ENCODE data around the gene ADAMTS17.

ADAMTS17 gene

DNA sequence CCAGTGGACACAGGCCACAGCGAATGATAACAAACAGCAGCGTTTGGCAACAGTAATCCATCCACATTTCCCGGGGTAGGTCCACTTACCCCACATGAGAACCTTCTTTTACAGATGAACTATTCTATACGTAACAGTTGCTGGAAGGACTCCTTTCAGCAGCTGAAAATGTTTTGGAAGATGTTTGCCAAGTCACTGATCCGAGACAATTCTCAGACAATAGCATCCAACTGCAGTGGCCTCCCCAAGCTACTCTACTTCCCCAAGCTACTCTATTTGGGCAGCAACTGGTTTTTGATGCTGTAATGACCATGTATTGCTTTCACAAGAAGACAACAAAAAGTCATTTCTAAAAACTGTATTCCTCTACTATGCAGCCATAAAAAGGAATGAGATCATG lies 87.5 kb downstream of the ADAMTS17 start:
- Histone ChIP-seq H3K4me3 (ENCODE audit: low read depth in 1 of 2, low read length in 2 of 2) (no peak overlapping the region), H3K27me3 (ENCODE audit: control insufficient read depth in 1 of 2, insufficient read depth in 2 of 2, low read length in 2 of 2) (no peaks in the 10 kb centered on the region), H3K27ac (ENCODE audit: low read depth, low read length) (no peak overlapping the region), H3K4me1 (ENCODE audit: insufficient read depth, low read length) (no peaks in the 10 kb centered on the region), H3K9ac (ENCODE audit: low read length) (no peak overlapping the region), H3K9me3 (ENCODE audit: low read length) (no peaks in the 10 kb centered on the region), H3K36me3 (ENCODE audit: insufficient read depth, low read length) (no peaks in the 10 kb centered on the region)

DNA sequence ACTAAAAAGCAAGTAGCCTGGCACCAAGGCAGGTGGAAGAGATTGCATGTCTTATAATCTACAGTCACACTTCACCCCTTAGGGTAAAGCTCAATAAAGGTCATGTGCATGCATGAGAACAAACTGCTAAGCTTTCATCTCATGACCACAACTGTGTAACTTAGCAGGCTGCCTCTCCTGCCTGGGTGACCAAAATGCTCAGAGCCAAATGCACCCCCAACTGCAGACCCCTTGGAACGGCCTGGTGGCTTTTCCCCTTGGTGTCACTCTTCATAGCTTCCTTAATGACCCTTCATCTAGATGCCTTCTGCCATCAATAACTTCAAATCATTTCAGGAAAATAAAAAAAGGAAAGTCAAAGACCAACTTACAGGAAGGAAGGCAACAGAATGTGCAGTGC lies 88.1 kb downstream of the ADAMTS17 start:
- Histone ChIP-seq H3K4me1 (ENCODE audit: insufficient read depth, low read length) (no peaks in the 10 kb centered on the region), H3K9ac (ENCODE audit: low read length) (no peak overlapping the region), H3K36me3 (ENCODE audit: insufficient read depth, low read length) (no peaks in the 10 kb centered on the region), H3K27me3 (ENCODE audit: control insufficient read depth in 1 of 2, insufficient read depth in 2 of 2, low read length in 2 of 2) (no peaks in the 10 kb centered on the region), H3K9me3 (ENCODE audit: low read length) (no peaks in the 10 kb centered on the region), H3K4me3 (ENCODE audit: low read depth in 1 of 2, low read length in 2 of 2) (no peak overlapping the region), H3K27ac (ENCODE audit: low read depth, low read length) (no peak overlapping the region)

DNA sequence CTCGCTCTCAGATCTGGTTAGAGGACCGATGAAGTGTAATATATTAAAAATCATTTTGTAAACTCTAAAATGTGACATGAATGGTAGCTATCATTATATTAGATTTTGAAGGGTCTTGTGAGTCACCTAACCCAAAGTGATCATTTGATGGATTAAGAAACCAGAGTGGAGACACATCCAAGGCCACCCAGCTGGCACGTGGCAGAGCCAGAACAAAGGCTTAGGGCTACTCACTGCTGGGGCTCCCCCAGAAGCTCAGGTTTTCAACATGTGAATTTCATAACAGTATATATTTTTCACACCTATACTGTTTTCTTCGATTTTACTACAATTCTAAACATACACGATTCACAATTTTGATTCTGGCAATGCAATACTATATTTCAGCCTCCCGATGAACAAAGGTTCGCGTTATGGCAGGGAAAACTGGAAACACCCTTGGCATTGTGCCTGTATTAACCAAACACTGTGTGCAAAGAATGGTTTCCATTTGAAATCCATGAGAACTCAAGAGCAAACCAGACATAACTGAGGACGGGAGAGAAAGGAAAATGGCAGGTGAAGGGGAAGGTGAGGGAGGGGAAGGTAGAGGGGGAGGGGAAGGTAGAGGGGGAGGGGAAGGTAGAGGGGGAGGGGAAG lies 88.9 kb downstream of the ADAMTS17 start:
- H3K9me3 ChIP-seq (ENCODE audit: low read length): no peaks in the 10 kb centered on the region
- H3K36me3 ChIP-seq (ENCODE audit: insufficient read depth, low read length): no peaks in the 10 kb centered on the region
- no peaks in the 10 kb centered on the region for H3K4me1 ChIP-seq (ENCODE audit: insufficient read depth, low read length)
- no peaks in the 10 kb centered on the region for H3K27me3 ChIP-seq (ENCODE audit: control insufficient read depth in 1 of 2, insufficient read depth in 2 of 2, low read length in 2 of 2)
- H3K9ac ChIP-seq (ENCODE audit: low read length): no peak overlapping the region
- H3K27ac ChIP-seq (ENCODE audit: low read depth, low read length): no peak overlapping the region
- no peak overlapping the region for H3K4me3 ChIP-seq (ENCODE audit: low read depth in 1 of 2, low read length in 2 of 2)

DNA sequence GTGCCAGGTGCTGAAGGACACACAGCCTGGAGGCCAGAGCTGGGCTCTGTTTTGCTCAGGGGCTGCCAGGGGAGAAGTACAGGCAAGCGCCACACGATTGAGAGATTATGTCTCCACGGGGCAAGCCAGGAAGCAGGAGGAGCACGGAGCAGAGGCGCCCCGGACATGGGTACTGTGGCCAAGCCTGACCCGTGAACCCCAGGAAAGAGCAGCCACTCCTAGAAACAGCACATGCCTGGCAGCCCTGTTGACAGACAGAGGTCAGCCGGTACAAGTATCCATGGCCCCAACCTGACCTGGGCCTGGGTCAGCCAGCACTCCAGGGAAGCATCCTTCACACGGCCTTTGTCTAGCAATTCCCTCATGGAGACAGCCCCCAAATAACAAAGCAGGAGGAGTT lies 89.4 kb downstream of the ADAMTS17 start:
- no peak overlapping the region for H3K27ac ChIP-seq (ENCODE audit: low read depth, low read length)
- no peak overlapping the region for H3K9ac ChIP-seq (ENCODE audit: low read length)
- H3K4me1 ChIP-seq (ENCODE audit: insufficient read depth, low read length): no peaks in the 10 kb centered on the region
- H3K36me3 ChIP-seq (ENCODE audit: insufficient read depth, low read length): no peaks in the 10 kb centered on the region
- no peaks in the 10 kb centered on the region for H3K27me3 ChIP-seq (ENCODE audit: control insufficient read depth in 1 of 2, insufficient read depth in 2 of 2, low read length in 2 of 2)
- no peak overlapping the region for H3K4me3 ChIP-seq (ENCODE audit: low read depth in 1 of 2, low read length in 2 of 2)
- H3K9me3 ChIP-seq (ENCODE audit: low read length): no peaks in the 10 kb centered on the region

DNA sequence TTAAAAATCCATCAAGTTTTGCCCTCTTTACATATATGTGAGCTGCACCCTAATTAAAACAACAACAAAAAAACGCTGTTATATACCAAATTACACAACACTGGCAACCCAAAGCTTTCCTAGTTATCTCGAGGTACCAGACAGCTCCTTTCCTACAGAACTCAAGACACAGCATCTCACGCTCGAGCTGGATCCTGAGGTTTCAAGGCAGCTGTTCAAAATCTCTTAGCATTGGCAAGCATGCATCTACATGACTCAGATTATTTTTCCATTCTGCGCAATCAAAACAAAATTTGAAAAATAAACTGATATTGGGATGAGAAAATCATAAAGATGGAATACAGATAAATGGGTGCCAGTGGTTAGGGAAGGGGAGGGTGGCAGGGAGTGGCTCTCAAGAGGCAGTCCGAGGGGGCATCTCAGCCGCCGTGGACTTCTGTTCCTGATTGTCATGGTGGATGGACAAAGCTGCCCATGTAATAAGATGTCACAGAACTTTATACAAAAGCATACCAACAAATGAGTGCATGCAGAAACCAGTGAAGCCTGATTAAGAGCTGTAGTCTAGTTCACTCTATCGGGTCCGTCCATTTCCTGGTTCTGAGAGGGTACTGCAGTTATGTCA lies 91.5 kb downstream of the ADAMTS17 start:
- Histone ChIP-seq H3K27me3 (ENCODE audit: control insufficient read depth in 1 of 2, insufficient read depth in 2 of 2, low read length in 2 of 2) (no peaks in the 10 kb centered on the region), H3K27ac (ENCODE audit: low read depth, low read length) (no peak overlapping the region), H3K4me1 (ENCODE audit: insufficient read depth, low read length) (no peaks in the 10 kb centered on the region), H3K36me3 (ENCODE audit: insufficient read depth, low read length) (no peaks in the 10 kb centered on the region), H3K9me3 (ENCODE audit: low read length) (no peaks in the 10 kb centered on the region), H3K9ac (ENCODE audit: low read length) (no peak overlapping the region), H3K4me3 (ENCODE audit: low read depth in 1 of 2, low read length in 2 of 2) (no peak overlapping the region)

DNA sequence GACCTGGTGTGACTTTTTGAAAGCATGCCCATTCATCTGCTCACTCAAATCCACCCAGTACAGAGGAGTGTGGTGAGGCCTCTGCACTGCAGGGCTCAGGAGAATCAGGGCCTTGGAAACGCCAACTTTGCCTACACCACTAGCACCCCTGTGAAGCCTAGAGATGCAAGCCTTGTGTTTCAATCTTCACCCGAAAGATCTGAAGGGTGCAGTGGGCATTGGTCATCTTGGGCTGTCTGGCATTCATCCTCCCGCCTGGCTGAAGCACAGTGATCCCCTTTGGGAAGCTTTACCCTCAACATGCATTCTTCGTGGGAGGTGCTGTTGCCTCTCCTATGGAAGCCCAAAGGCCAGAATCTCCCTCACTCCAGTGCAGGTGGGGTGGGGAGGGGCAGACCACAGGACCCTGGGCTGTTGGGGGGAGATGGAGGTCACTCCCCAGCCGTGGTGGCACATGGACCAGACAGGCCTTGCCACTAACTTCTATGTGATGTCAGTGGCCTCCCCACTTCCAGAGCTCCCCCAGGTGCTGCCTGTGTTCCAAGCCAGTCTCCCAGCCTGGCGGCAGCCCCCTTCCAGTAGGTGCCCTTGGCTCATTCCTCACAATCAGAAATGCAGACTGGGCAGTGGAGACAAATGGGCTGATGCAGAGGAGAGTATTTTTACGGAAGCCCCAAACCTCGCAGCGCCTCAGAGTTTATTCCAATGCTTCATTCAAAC lies 92.5 kb downstream of the ADAMTS17 start:
- no peak overlapping the region for H3K27ac ChIP-seq (ENCODE audit: low read depth, low read length)
- H3K36me3 ChIP-seq (ENCODE audit: insufficient read depth, low read length): no peaks in the 10 kb centered on the region
- no peaks in the 10 kb centered on the region for H3K9me3 ChIP-seq (ENCODE audit: low read length)
- H3K4me1 ChIP-seq (ENCODE audit: insufficient read depth, low read length): no peaks in the 10 kb centered on the region
- no peaks in the 10 kb centered on the region for H3K27me3 ChIP-seq (ENCODE audit: control insufficient read depth in 1 of 2, insufficient read depth in 2 of 2, low read length in 2 of 2)
- no peak overlapping the region for H3K4me3 ChIP-seq (ENCODE audit: low read depth in 1 of 2, low read length in 2 of 2)
- H3K9ac ChIP-seq (ENCODE audit: low read length): no peak overlapping the region

DNA sequence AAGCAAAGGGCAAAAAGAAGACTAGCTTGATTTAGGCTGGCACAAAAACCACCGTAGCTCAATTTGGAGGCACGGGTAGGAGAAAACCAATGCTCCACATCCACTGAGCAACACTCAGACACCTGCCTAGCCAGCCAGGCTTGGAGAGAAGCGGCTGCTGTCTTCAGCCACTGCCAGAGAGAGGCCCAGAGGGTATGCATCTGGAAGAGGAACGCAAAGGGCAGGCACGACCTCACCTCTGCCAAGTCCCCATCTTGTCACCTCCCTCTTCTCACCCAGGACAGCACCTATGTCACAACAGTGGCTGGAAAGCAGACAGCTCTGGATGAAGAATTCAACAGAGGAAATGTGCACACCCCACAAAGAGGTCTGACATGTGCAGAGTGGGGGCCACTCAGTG lies 93.5 kb downstream of the ADAMTS17 start:
- Histone ChIP-seq H3K4me1 (ENCODE audit: insufficient read depth, low read length) (no peaks in the 10 kb centered on the region), H3K9ac (ENCODE audit: low read length) (no peak overlapping the region)

DNA sequence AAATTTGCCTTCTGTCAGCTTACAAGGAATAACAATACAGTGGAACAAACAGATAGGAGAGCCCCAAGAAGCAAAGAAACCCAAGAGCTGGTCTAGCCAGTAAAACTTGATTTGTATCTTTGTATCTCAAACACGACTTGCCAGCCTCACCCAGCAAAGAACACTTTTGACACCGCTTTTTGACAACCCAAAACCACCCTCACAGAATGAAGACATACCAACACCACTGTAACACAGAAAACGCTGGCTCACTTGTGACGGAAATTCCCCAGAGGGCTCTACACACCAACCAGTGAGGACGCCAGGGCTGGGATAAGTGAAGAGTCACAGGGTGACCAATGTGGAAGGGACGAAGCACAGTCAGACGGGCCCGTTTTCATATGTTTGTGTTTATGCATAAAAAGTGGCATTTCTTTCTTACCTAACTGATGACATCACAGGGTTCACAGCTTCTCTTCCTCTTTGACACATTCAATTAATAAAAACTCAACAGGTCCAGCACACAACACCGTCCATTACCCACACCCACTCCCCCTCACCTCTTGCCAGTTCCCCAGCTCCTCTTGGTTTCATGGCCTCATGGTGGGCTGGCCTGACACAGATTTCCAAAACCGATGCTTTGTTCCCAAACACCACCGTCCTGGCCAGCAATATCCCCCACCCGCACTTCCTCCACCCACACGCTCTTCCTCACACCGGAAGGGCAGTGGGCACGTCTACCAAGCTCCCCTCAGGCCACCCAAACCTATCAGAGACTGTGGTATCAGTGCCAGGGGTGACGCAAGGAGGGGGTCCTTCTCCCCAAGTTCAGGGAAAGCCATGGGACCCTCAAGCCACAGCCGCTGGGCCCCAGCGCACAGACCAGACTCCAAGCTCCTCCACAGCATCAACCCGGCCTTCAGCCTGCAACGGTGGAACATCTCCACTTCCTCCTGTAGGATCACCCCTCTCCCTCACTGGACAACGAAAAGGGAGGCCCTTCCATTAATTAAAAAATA lies 94.2 kb downstream of the ADAMTS17 start:
- no peaks in the 10 kb centered on the region for H3K36me3 ChIP-seq (ENCODE audit: insufficient read depth, low read length)
- no peaks in the 10 kb centered on the region for H3K4me1 ChIP-seq (ENCODE audit: insufficient read depth, low read length)
- no peak overlapping the region for H3K27ac ChIP-seq (ENCODE audit: low read depth, low read length)
- no peak overlapping the region for H3K9ac ChIP-seq (ENCODE audit: low read length)
- H3K9me3 ChIP-seq (ENCODE audit: low read length): no peaks in the 10 kb centered on the region
- H3K4me3 ChIP-seq (ENCODE audit: low read depth in 1 of 2, low read length in 2 of 2): no peak overlapping the region
- H3K27me3 ChIP-seq (ENCODE audit: control insufficient read depth in 1 of 2, insufficient read depth in 2 of 2, low read length in 2 of 2): no peaks in the 10 kb centered on the region

More for the DNA sequence above, 93.5 kb downstream of the ADAMTS17 start:
- Histone ChIP-seq H3K36me3 (ENCODE audit: insufficient read depth, low read length) (no peaks in the 10 kb centered on the region), H3K27ac (ENCODE audit: low read depth, low read length) (no peak overlapping the region), H3K27me3 (ENCODE audit: control insufficient read depth in 1 of 2, insufficient read depth in 2 of 2, low read length in 2 of 2) (no peaks in the 10 kb centered on the region), H3K9me3 (ENCODE audit: low read length) (no peaks in the 10 kb centered on the region), H3K4me3 (ENCODE audit: low read depth in 1 of 2, low read length in 2 of 2) (no peak overlapping the region)

DNA sequence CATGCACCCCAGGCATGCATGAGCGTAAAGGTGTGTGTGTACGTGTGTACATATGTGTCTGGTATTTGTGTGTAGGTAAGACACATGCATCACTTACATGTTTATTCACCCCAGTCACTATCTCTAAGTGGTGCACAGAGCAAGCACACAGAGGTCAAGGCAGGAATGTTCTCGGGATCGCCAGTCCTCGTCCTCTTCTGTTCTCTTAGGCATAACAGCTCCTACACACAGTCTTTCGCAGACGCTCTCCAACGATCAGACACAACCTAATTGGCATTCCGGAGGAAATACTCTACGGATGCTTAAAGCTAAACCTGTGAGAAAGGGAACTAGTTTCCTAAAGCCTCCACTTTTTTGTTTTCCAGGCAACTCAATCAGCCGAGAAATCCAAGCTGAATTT lies 95.9 kb downstream of the ADAMTS17 start:
- Histone ChIP-seq H3K27ac (ENCODE audit: low read depth, low read length) (no peak overlapping the region), H3K36me3 (ENCODE audit: insufficient read depth, low read length) (no peaks in the 10 kb centered on the region), H3K9me3 (ENCODE audit: low read length) (no peaks in the 10 kb centered on the region), H3K27me3 (ENCODE audit: control insufficient read depth in 1 of 2, insufficient read depth in 2 of 2, low read length in 2 of 2) (no peaks in the 10 kb centered on the region), H3K4me1 (ENCODE audit: insufficient read depth, low read length) (no peaks in the 10 kb centered on the region), H3K4me3 (ENCODE audit: low read depth in 1 of 2, low read length in 2 of 2) (no peak overlapping the region), H3K9ac (ENCODE audit: low read length) (no peak overlapping the region)

DNA sequence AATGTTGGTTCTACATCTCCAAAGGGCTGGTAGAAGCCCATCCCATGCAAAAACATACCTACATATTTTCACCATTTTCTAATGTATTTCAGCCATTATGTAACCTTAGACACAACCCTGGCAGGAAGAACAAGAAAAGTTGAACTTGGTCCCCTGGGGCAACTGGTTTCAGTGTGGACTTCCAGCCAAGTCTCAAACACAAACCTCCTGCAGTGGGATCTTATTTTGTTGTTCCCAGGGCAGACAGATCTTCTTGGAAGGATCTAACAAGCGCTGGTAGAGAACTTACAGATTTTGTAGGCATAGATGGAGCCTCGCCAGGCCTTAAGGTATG lies 96.3 kb downstream of the ADAMTS17 start:
- H3K27me3 ChIP-seq (ENCODE audit: control insufficient read depth in 1 of 2, insufficient read depth in 2 of 2, low read length in 2 of 2): no peaks in the 10 kb centered on the region
- H3K27ac ChIP-seq (ENCODE audit: low read depth, low read length): no peak overlapping the region
- H3K4me1 ChIP-seq (ENCODE audit: insufficient read depth, low read length): no peaks in the 10 kb centered on the region
- H3K9me3 ChIP-seq (ENCODE audit: low read length): no peaks in the 10 kb centered on the region
- H3K4me3 ChIP-seq (ENCODE audit: low read depth in 1 of 2, low read length in 2 of 2): no peak overlapping the region
- H3K36me3 ChIP-seq (ENCODE audit: insufficient read depth, low read length): no peaks in the 10 kb centered on the region
- H3K9ac ChIP-seq (ENCODE audit: low read length): no peak overlapping the region

DNA sequence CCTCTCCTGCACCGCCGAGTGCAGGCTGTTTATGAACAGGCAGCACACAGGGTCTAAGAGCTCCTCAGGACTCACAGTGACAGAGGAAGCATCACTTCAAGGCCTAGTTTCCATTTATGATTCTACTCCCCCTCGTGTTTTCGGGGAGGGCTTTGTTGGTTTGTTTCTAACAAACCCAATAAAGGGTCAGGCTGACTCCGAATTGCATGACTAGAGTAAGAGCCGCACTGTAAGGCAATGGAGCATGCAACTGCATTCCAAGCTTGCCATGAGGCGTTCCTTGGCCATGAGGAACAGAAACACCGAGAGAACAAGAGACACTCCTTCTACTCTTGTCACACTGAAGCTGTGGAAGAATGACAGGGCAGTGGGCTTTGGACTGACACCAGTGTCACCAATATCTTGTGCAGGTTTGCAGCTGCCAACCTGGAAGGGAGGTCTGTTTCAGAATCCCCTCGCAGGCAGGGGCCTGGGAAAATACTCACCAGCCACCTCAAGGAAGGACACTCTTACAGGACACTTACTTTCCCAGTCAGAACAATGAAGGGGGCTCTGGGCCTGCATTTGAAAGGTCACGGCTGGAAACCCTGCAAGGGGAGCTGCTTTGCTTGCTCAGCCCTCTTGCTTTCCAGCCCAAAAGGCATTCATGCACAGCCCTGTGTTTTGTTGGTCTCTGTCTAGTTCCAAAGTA lies 96.8 kb downstream of the ADAMTS17 start:
- no peaks in the 10 kb centered on the region for H3K4me1 ChIP-seq (ENCODE audit: insufficient read depth, low read length)
- no peaks in the 10 kb centered on the region for H3K27me3 ChIP-seq (ENCODE audit: control insufficient read depth in 1 of 2, insufficient read depth in 2 of 2, low read length in 2 of 2)

More for the DNA sequence above, 96.8 kb downstream of the ADAMTS17 start:
- H3K9ac ChIP-seq (ENCODE audit: low read length): no peak overlapping the region
- no peak overlapping the region for H3K4me3 ChIP-seq (ENCODE audit: low read depth in 1 of 2, low read length in 2 of 2)
- H3K36me3 ChIP-seq (ENCODE audit: insufficient read depth, low read length): no peaks in the 10 kb centered on the region
- no peaks in the 10 kb centered on the region for H3K9me3 ChIP-seq (ENCODE audit: low read length)
- no peak overlapping the region for H3K27ac ChIP-seq (ENCODE audit: low read depth, low read length)
